Measurements from ENCODE around the gene LGALS14. TPM values are rescaled to one million over a fixed set of nuclear protein-coding genes. Genes with fewer than 3 reads are reported as not detected.

Gene LGALS14
- polyA plus RNA-seq, 3 donors = not detected

DNA sequence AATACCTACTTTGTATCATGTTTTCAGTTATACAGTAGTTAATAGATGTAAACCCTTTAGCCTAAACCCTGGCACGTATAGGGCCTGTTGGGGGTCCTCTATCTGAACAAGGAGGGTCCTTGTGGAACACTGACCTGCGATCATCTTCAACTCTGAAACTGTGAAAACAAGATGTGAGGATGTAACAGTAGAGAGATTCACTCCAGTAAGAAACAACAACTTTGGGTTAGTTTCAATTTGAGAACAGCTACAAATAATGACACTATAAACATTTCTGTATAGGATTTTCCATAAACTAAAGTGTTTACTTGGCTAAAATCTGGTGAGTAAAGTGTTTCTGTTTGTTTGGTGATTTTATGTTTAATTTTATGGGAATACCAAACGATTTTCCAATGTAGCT, 31.4 kb downstream of the LGALS14 start:
- Histone ChIP-seq H3K79me2 (ENCODE audit: insufficient read depth, low read length) (no peaks in the 10 kb centered on the region), H3K27ac (ENCODE audit: low read depth in 1 of 2, low read length in 2 of 2) (no peak overlapping the region), H4K20me1 (ENCODE audit: insufficient read depth, low read length) (no peaks in the 10 kb centered on the region), H3K9me3 (replicated peaks in 1 of 2; ENCODE audit: control insufficient read depth in 1 of 2, insufficient read depth in 1 of 2, low read length in 2 of 2) (no peaks in the 10 kb centered on the region), H3K4me1 (ENCODE audit: control insufficient read depth in 1 of 2, insufficient read depth in 2 of 2, low read length in 2 of 2) (peaks cover 0 to 5% of the 10 kb centered on the region in 2 donors), H3K36me3 (replicated peaks in 1 of 2; ENCODE audit: control insufficient read depth in 1 of 2, insufficient read depth in 2 of 2, low read length in 2 of 2) (no peaks in the 10 kb centered on the region), H3K9ac (ENCODE audit: insufficient read depth, low read length, poor library complexity, severe bottlenecking) (no peak overlapping the region), H3K4me2 (replicated peaks; ENCODE audit: extremely low read depth, low read length, poor library complexity, severe bottlenecking) (no peak overlapping the region), H2AFZ (ENCODE audit: insufficient read depth, low read depth, low read length, poor library complexity, severe bottlenecking) (no peak overlapping the region), H3K4me3 (replicated peaks in 1 of 3; ENCODE audit: low read depth in 2 of 3, low read length in 3 of 3) (no peak overlapping the region), H3K27me3 (ENCODE audit: control insufficient read depth in 2 of 2, insufficient read depth in 2 of 2, low read length in 2 of 2) (no peaks in the 10 kb centered on the region)
- WGBS (ENCODE audit: insufficient coverage) = no CpG with 5 or more reads among the region's 3 CpGs
- Mint-ChIP-seq H3K27me3 (ENCODE audit: low read depth in 3 of 3) (peaks cover 2 to 9% (median 4%) of the 10 kb centered on the region in 3 donors), H3K36me3 (no peaks in the 10 kb centered on the region), H3K4me3 (no peak overlapping the region), H3K9me3 (no peaks in the 10 kb centered on the region), H3K4me1 (peaks cover 4% of the 10 kb centered on the region), H3K27ac (no peak overlapping the region)
- no peak for DNase-seq
- TF ChIP-seq, protein P1, sequence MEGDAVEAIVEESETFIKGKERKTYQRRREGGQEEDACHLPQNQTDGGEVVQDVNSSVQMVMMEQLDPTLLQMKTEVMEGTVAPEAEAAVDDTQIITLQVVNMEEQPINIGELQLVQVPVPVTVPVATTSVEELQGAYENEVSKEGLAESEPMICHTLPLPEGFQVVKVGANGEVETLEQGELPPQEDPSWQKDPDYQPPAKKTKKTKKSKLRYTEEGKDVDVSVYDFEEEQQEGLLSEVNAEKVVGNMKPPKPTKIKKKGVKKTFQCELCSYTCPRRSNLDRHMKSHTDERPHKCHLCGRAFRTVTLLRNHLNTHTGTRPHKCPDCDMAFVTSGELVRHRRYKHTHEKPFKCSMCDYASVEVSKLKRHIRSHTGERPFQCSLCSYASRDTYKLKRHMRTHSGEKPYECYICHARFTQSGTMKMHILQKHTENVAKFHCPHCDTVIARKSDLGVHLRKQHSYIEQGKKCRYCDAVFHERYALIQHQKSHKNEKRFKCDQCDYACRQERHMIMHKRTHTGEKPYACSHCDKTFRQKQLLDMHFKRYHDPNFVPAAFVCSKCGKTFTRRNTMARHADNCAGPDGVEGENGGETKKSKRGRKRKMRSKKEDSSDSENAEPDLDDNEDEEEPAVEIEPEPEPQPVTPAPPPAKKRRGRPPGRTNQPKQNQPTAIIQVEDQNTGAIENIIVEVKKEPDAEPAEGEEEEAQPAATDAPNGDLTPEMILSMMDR (IDR thresholded peaks at IDR 0.05) = no peak
- intact Hi-C loops (cut with micrococcal nuclease) = no loop called here

DNA sequence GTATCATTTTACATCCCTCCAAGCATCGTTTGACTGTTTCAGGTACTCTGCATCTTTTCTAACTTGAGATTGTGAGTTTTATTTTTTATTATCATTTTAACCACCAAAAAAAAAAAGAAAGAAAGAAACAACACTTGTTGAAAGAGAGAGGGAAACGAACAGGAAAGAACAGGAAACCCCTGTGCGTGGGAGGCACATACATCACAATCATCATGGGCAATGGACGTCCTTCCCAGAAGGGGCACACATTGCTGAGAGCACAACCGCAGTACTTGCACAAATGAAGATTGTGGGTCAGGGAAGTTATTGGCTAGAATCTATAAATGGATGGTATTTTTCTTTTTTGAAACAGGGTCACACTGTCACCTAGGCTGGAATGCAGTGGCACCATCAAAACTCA, 31.8 kb downstream of the LGALS14 start:
- intact Hi-C loops (cut with micrococcal nuclease) = no loop called here
- H3K27ac ChIP-seq (ENCODE audit: low read depth in 1 of 2, low read length in 2 of 2) = no peak overlapping the region
- H3K79me2 ChIP-seq (ENCODE audit: insufficient read depth, low read length) = no peaks in the 10 kb centered on the region
- H3K27me3 Mint-ChIP-seq (ENCODE audit: low read depth in 3 of 3) = peaks cover 2 to 9% (median 5%) of the 10 kb centered on the region in 3 donors
- H3K4me3 ChIP-seq (replicated peaks in 1 of 3; ENCODE audit: low read depth in 2 of 3, low read length in 3 of 3) = no peak overlapping the region
- H2AFZ ChIP-seq (ENCODE audit: insufficient read depth, low read depth, low read length, poor library complexity, severe bottlenecking) = no peak overlapping the region
- no peak overlapping the region for H3K9ac ChIP-seq (ENCODE audit: insufficient read depth, low read length, poor library complexity, severe bottlenecking)
- TF ChIP-seq, protein P1 (IDR thresholded peaks at IDR 0.05) = no peak
- H3K9me3 ChIP-seq (replicated peaks in 1 of 2; ENCODE audit: control insufficient read depth in 1 of 2, insufficient read depth in 1 of 2, low read length in 2 of 2) = no peaks in the 10 kb centered on the region
- no peak overlapping the region for H3K4me2 ChIP-seq (replicated peaks; ENCODE audit: extremely low read depth, low read length, poor library complexity, severe bottlenecking)
- no peaks in the 10 kb centered on the region for H3K36me3 ChIP-seq (replicated peaks in 1 of 2; ENCODE audit: control insufficient read depth in 1 of 2, insufficient read depth in 2 of 2, low read length in 2 of 2)
- no peaks in the 10 kb centered on the region for H4K20me1 ChIP-seq (ENCODE audit: insufficient read depth, low read length)
- DNase-seq = no peak
- H3K4me3 Mint-ChIP-seq = no peak overlapping the region
- H3K27me3 ChIP-seq (ENCODE audit: control insufficient read depth in 2 of 2, insufficient read depth in 2 of 2, low read length in 2 of 2) = no peaks in the 10 kb centered on the region
- no peaks in the 10 kb centered on the region for H3K36me3 Mint-ChIP-seq
- peaks cover 4% of the 10 kb centered on the region for H3K4me1 Mint-ChIP-seq
- peaks cover 0 to 5% of the 10 kb centered on the region in 2 donors for H3K4me1 ChIP-seq (ENCODE audit: control insufficient read depth in 1 of 2, insufficient read depth in 2 of 2, low read length in 2 of 2)
- no peak overlapping the region for H3K27ac Mint-ChIP-seq
- H3K9me3 Mint-ChIP-seq = no peaks in the 10 kb centered on the region
- WGBS (ENCODE audit: insufficient coverage) = no CpG with 5 or more reads among the region's 5 CpGs
